Right lung (tissue), 5 donors: ENCODE measurements around the gene KLF12. TPM values are rescaled to one million over a fixed set of nuclear protein-coding genes. Genes with fewer than 3 reads are reported as not detected.

Experiments used
- DNase-seq, 2 donors: peaks; one replicate each; pipeline ENCODE4 v3.0.0-alpha.2; 2013
- polyA plus RNA-seq, 5 donors: library from polyadenylated mRNA; unstranded; fragments of 120-200 nt; gene quantifications; one replicate each; pipeline versions ENCODE4 v1.2.1 to v1.2.3, GENCODE V29; 2013; ENCODE audit warnings: inconsistent platforms in 1 of 5, low replicate concordance in 1 of 5; ENCODE audit not compliant: insufficient read length in 5 of 5, insufficient read depth in 1 of 5

The KLF12 gene
- polyA plus RNA-seq, 5 donors = 14.1 to 26.4 (median 24.7) TPM

DNA sequence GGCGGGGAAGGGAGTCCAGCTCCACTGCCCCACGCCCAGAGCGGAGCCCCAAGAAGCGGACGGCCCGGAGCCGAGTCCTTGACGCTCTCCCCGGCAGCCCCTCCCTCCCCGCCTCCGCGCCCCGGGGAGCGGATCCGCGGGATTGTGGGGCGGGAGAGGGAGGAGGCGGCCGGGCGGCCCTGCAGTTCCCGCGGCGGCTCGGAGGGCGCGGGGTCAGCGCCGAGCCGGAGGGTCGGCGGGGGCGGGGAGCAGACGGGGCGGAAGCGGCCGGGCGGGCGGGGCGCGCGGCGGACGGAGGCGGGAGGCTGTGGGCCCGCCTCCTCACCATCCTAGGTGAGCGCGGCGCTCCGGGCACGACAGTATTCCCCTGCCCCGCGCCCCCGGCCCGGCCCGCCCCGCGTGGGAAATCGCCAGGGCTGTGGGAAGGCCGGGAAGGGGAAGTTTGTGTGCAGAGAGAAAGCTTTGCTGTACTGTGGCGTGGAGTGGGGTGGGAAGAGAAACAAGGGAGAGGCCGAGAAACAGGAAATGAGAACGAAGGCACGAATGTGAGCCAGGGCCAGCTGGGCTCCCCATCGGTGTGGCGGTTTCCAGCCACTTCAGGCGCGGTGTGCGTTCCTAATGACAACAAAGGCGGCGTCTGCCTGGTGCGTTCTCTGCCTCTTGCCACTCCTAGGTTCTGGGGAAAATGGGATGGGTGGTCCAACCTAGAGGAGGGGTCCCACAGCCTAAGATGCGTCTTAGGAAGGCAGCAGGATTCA lies 1.3 kb upstream of the KLF12 start:
- peak; percentile 75 to 79 for DNase-seq

DNA sequence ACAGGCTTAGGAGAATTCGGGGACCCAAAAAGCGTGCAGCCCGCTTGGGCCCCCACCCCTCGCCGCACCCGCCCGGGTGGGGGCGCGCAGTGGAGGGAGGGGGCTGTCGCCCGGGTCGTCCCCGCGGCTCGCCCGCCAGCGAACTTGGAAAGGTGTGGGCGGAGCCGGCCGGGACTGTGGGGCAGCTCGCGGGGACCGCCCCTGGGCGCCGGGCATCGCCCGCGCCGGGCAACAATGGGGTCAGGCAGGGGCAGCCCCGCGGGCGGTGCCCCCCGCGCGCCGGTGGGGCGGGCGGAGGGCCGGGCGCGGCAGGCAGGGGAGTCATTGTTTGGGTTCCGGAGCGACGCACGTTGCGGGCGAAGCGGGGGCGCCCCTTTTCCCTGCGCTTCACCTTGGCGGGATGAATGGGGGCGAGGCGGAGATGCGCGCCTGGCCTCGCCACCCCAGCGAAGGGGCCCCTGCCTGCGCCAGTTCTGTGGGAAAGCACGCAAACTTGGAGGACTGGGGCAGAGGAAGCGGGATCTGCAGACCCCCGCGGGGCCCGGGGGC lies 647 bp upstream of the KLF12 start:
- peak in 1 of 2 donors; percentile 64 for DNase-seq

DNA sequence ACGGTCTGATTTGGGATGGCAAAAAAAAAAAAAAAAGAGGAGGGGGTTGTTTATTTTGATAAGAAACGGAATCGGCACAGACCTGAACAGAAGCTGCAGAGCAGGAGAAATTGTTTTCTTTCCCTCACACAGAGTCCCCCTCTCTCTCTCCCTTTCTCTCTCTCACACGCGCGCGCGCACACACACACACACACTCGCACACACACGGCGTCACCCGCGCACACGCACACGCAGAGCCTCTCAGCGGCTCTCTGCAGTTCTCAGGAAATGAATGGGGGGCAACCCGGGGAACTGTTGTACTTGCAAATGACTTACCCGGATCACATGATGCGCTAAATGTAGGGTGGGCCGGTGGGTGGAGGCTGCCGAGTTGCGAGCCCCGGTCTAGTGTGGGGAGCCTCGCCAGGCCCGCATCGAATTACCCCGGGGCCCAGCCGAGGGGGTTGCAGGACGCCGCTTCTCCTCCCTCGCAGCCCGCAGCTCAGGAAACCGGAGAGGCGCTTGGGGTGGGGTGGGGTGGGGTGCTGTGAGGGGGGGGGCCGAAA lies 475 bp downstream of the KLF12 start:
- DNase-seq = peak; percentile 90 to 91

DNA sequence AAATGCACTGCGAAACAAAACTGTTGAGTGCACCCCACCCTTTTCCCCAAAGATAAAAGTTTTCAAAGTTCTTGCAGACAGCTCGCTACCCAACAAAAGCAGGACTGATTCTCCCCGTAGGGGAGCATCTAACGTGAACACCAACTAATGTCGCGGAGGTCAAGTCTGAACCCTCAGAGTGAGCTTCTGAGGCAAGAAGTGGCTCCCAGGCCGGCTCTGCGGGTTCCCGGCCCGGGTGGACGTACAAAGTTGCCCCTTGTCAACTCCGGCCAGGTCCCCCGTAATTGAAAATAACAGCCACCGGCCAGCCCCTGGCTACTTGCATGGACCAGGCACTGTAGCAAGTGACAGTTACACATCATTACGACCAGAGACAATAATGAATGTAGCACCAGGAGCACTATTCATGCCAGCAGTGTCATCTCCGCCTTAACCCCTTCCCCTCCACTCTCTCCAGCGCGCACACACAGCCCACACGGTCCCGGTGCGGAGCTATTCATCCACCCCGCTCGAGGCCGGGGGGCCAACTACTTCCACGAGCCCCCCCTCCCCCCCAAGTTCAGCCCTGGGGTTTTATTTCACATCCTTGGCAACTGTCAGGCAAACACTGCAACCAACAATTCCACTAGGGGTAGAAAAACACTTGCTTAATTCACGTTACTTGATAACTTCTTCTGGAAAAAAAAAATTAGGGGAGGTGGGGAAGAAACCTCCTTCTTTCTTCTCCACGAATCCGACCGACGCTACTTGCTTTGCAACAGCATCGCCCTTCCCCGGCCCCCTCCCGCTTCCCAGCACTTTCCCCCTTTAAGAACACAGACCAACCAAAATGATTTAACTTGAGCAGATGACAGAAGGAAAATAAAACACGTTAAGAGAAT lies 1.2 kb downstream of the KLF12 start:
- peak; percentile 28 to 29 for DNase-seq

DNA sequence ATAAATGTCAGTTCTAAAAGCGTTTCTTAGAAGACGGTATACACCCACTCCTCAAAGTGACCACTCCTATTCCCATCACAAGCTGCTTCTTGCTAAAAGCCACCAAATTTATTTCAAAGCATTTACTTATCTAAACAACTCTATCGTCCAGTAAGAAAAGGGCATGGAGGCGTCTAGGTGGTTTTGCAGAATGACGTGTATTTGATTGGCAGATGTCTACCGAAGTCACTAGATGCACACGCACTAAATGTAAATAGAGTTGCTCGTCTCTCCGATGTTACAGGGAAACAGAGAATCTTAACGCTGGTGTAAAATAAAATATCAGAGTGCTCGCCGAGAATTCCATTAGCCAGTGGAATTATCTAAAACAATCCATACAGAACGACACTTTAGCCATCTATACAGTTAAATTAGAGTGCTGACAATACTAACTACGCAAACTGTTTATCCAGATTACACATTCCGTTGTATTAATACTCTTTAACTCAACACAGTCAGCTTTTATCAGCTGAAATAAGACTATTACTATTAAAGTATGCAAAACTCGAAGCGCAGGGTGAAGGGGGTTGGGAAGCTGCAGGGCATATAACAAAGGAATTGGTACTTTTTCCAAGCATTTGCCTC lies 1.9 kb downstream of the KLF12 start:
- DNase-seq = peak in 1 of 2 donors; percentile 26

DNA sequence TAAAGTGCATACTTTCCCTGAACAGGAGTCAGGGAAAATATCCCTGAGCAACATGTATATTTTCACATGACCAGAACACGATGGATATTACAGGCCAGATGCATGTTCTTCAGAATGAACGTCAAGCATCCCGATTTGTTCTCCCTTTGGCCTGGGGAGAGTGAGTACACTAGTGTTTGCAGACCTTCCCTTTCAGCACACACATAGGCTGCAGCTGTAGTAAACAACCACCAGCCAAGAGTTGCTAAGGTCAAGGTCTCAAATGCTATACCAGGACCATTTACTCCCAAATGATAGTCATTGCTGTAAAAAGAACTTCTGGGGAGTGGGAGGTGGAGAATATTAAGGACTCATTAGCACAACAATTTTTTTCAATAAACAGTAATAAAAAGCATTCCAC lies 3.0 kb downstream of the KLF12 start:
- DNase-seq = no peak

DNA sequence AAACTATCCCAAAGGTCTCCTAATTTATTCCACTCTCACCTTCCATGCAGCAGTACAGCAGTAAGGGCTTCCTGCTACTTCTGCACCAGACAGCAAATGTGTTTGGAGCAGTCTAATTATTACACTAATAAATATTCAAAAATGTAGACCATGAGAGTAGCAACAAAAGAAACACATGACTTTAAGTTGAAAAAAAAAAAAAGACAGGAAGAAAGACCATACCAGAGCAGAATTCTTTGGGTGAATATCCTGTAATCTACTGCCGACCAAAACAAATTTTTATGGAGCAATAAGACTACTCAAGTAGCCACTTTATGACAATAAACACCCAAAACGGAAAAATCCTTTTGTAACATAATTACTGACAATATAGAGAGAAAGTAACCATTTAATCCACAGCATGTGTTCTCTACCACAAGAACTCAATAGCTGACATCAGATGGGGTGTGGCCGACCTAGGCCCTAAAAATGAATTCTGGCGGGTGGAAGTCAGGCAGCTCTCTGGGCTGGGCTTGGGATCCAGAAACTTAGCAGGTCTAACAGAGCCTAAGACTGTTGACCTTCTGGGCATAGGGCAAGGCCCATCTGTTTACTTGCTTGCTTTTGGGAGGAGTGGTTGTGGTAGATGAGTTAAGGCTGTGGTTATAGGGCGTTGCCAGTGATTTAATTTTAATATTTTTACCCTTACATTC lies 4.6 kb downstream of the KLF12 start:
- no peak for DNase-seq

DNA sequence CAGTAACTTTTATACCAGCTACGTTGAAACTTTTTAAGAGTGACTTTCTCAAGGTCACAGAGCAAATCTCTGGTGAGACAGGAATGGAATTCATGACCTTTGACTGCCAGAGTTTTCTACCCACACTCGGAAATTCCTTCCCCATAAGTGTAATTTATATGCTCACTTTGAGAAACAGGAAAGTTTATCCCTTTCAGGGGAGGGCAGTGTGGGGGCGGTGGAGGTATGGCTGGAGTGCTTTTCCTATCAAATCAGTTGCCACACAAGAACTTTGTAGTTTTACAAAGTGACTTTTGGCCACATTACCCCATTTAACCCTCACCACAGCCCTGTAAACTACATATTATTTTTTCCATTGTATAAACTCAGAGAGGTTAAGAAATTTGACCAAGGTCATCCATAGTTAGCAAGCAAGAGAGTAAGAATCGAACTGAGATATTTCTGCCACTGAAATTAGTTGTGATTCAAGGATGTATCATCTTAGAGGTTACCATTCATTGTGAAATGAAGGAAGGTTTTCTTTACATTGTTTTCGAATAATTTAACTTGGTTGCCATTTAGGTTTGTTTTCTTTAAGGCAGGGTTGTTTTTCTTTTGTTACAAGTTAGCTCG lies 5.9 kb downstream of the KLF12 start:
- DNase-seq = no peak

DNA sequence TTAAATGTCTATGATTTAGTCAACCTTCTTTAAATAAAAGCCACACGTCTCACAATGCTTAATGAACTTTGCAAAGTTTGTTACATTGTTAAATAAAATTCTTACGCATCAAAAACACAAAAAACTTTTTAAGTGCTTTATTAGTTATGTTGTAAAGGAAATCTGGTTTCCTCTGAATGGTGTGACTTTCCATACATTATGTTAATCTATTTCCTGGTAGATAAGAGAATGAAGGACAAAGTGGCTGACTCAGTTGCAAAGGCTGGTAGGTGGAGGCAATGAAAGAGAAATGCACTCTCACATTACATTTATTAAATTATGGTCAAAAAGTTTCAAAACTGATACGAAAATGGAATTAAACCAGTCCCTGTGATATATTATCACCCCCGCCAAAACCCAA lies 15.9 kb downstream of the KLF12 start:
- DNase-seq = no peak

DNA sequence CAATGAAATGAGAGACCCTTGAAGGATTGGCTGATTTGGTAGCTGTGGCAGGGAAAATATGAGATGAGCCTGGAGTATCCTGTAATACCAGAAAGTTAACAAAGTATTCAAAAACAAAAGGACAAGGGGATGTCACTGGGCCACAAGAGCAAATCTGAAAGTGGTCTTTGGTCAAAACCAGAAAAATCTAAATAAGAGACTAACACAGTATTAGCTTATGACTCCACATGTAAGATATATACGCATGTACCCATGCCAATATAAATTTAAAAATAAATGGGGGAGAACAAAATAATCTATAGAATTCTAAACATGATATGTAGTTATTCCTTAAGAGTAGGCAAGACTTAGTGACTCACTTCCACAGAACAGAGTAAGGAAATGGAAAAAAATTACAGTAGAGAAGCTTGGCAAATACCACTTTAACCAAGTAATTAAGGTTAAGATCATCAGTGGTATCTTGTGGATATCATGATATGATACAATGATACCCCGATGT lies 16.9 kb downstream of the KLF12 start:
- DNase-seq = no peak

DNA sequence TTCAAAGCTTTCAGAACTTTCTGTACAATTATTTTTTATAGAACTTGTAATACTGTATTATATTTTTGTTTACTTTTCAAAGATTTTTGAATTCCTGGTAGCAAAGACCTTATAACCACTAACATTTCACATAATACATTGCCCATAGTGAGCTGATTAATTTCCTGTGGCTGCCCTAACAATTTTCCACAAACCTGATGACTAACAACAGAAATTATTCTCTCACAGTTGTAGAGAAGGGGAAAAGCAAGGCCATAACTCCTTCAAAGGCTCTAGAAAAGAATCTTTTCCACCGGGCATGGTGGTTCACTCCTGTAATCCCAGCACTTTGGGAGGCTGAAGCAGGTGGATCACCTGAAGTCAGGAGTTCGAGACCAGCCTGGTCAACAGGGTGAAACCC lies 19.1 kb downstream of the KLF12 start:
- DNase-seq = no peak

DNA sequence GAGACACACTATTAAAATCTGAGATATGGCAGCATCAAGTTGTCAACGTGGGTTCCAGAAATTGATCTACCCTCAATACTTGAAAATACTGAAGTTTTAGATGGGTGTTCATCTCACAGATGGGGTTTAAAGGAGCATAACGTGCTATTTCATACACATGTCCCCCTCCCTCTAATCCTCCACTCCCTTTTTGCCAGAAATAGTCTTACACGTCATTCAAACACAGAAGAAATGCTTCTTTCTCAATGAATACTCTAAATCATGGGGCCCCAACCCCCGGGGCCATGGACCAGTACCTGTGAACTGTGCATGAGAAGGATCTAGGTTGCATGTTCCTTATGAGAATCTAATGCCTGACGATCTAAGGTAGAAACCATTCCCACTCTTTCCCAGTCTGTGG lies 19.6 kb downstream of the KLF12 start:
- DNase-seq = no peak

DNA sequence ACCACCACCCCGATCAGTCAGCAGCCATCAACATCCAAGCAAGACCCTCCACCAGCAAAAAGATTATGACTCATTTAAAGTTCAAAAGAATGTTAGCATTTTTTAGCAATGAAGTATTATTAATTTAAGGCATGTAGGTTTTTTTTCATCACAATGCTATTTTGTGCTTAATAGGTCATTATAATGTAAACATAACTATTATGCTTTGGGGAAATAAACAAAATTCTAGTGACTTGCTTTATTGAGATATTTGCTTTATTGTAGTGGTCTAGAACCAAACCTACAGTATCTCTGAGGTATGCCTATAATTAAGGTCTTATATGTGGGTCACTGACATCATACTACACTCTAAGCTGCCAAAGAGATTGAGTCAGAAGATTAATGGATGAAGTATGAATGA lies 20.0 kb downstream of the KLF12 start:
- DNase-seq = no peak

DNA sequence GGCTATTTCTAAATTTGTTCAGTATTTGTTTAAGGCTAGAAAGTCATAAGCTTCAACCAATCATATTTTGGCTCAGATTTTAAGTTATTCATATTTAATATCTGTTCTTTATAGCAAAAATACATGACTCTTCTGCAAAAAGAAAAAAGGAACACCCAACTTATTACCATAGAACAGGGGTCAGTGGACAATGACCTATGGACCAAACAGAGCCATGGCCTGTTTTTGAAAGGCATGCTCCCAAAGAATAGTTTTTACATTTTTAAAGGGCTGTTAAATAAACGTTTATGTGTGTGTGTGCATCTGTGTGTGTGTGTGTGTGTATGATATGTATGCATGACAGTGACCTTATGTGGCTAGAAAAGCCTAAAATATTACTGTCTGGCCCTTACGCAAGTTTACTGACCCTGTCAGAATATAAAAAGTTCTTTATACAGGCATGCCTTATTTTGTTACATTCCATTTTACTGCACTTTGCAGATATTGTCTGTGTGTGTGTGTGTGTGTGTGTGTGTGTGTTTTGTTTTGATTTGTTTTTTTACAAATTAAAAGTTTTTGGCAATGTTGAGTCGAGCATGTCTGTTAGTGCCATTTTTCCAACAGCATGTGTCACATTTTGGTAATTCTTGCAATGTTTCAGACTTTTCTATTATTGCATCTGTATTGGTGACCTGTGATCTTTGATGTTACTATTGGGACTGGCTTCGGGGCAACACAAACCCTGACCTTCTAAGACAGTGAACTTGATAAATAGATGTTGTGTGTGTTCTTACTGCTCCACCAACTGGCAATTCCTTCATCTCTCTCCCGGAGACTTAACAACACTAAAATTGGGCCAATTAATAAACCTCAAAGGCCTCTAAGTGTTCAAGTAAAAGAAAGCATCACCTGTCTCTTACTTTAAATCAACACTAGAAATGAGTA lies 22.0 kb downstream of the KLF12 start:
- DNase-seq = no peak

DNA sequence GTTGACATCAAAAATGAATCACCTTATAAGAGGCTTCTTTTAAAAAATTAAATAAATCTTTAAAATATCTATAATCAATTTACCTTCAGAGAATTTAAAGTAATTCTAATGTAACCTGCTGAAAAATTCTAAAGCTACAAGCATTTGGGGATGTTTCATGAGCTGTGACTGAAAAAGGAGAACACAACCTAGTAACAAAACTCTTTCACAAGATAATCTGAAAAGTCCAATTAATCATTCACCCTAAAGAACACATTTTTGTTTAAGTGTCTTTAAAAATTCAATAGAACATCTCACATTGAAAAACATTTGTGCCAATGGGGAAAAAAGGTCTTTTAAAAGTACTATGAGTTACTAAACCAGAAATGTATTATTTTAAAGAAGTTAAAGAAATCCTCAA lies 22.8 kb downstream of the KLF12 start:
- no peak for DNase-seq

DNA sequence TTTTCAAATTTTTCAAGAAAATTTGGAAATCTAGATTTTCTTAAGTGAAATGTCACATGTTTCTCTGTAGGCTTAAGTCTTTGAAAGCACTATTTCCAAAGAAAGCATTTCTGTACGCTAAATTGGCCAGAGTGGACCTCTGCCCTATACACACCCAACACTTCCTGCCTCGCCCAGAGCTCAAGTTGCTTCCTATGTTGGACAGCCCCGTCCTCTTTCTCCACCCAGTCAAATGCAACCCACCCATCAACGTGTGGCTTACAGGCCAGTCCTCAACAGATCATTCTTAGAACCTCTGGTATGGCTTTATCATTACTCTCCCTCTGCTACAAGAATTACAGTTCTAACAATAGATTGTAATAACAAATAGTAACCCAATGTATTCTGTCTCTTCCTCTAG lies 24.2 kb downstream of the KLF12 start:
- no peak for DNase-seq

DNA sequence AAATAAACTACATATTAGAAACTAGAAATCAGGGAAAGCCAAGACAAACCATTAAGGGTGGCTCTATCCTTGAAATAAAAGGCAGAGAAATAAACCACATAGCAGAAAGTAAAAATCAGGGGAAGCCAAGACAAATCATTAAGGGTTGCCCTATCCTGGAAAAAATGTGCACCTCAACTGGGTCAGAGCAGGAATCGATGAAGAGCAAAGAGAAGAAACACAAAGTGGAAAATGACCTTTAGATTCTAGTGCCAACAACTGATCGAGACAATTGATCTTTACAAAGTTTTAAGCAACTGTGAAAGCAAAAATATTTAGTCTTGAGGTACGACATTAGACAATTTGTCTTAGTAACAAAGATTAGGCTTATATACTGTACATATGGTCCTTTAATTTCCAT lies 26.6 kb downstream of the KLF12 start:
- no peak for DNase-seq

DNA sequence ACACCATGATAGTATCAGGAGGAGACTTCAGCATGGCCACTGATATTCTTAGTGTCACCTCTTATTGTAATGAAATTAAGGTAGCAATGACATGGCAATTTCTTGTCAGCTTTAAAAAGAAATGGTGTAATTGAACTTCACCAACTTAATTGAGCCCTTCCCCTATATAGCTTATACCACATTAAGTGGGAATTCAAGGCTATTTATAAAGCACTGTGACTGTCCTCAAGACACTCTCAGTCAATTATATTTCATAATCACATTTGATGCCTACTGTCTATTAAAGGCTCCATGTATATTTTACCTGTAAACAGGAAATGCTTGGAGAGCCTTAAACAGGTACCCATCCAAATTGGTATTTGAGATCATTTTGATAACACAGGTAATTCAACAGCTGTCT lies 28.3 kb downstream of the KLF12 start:
- no peak for DNase-seq

DNA sequence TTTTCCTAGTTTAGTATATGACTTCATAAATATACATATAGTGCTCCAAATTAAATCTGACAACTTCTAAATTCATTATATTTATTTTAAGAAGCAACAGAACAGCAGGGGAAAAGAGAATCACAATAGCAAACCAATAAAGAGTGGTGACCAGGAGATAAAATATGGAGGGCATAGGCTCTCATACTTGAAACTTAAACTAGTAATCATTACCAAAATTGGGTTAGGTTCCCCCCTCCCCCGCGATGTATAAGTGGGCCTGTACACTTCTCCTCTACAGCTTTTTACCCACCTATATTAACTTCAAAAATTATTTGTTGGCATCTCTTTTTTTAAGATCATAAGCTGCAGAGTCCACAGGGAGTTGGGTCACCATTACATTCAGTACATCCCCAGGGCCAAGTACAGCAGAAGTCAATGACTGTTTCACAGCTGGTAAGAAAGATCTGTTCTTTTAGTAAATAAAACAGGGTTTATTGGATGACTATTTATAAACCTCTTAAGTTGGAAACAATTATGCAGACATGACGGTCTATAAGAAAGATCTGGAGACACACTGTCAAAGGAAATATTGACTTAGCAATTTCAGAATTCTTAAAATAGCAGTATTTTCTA lies 29.4 kb downstream of the KLF12 start:
- no peak for DNase-seq
